ENCODE data around the gene MEF2D.

Gene MEF2D

GRCh38 chr1:156510709-156511108 is 10.1 kb upstream of the MEF2D start:
- Histone ChIP-seq H3K4me3 (ENCODE audit: low read depth, low read length) (no peak overlapping the region), H3K9me3 (ENCODE audit: control insufficient read depth, insufficient read depth, low read depth, low read length) (no peaks in the 10 kb centered on the region), H3K4me1 (ENCODE audit: control insufficient read depth, insufficient read depth, low read length) (no peaks in the 10 kb centered on the region), H3K36me3 (ENCODE audit: control insufficient read depth in 2 of 2, insufficient read depth in 1 of 2, low read length in 2 of 2) (no peaks in the 10 kb centered on the region), H3K27ac (ENCODE audit: extremely low read depth, low read depth, low read length) (no peak overlapping the region)
- TF ChIP-seq ZNF623 (tag by site-specific recombination; IDR thresholded peaks at IDR 0.05) = no peak
- no peak for TF ChIP-seq ZNF529 (tag by site-specific recombination; IDR thresholded peaks at IDR 0.05; ENCODE audit: insufficient replicate concordance)
- TF ChIP-seq ZNF624 (tag by site-specific recombination; IDR thresholded peaks at IDR 0.05) = no peak
- no peak for TF ChIP-seq REST (tag by site-specific recombination; IDR thresholded peaks at IDR 0.05)
- no peak for TF ChIP-seq YY2 (tag by site-specific recombination; IDR thresholded peaks at IDR 0.05)
- TF ChIP-seq ZNF560 (tag by site-specific recombination; IDR thresholded peaks at IDR 0.05; ENCODE audit: borderline replicate concordance) = no peak
- TF ChIP-seq ZNF677 (tag by site-specific recombination; IDR thresholded peaks at IDR 0.05) = no peak
- TF ChIP-seq ZNF292 (tag by site-specific recombination; IDR thresholded peaks at IDR 0.05; ENCODE audit: borderline replicate concordance, low read depth) = no peak
- no peak for TF ChIP-seq ZNF561 (tag by site-specific recombination; IDR thresholded peaks at IDR 0.05; ENCODE audit: borderline replicate concordance)
- TF ChIP-seq ZNF48 (tag by site-specific recombination; IDR thresholded peaks at IDR 0.05) = no peak
- no peak for TF ChIP-seq GLIS1 (tag by site-specific recombination; IDR thresholded peaks at IDR 0.05)
- TF ChIP-seq ZNF585B (tag by site-specific recombination; IDR thresholded peaks at IDR 0.05) = no peak
- ChIA-PET POLR2A (interaction anchor here (0.6 kb wide), 1 partner anchor 189 kb away, joined by 3 read pairs; no protein-coding TSS in a partner anchor), CTCF (interaction anchor here (1.0 kb wide), 1 partner anchor 10 kb away, joined by 3 read pairs; no protein-coding TSS in a partner anchor)

GRCh38 chr1:156509424-156510034 is 9.0 kb upstream of the MEF2D start:
- no peaks in the 10 kb centered on the region for H3K4me1 ChIP-seq (ENCODE audit: control insufficient read depth, insufficient read depth, low read length)
- POLR2A ChIA-PET = no interaction called here
- no peak overlapping the region for H3K27ac ChIP-seq (ENCODE audit: extremely low read depth, low read depth, low read length)

DNA sequence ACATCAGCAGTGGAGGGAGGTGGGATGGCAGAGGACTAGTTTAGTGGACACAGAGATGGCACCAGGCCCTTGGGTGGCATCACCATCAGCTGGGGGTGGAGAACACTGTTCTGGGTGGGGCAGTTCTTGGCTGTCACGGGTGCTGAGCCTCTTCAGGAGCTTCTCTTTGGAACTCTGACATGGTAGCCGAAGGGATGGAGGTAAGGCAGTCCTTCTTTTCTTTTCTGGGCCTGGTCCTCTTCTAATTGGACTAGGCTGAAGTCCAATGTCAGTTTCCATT is 8.3 kb upstream of the MEF2D start:
- CTCF ChIA-PET = interaction anchor here (0.6 to 1.1 kb wide), 3 partner anchors 51 to 477 kb away, joined by 3 read pairs; no protein-coding TSS in a partner anchor
- Histone ChIP-seq H3K4me3 (ENCODE audit: low read depth, low read length) (no peak overlapping the region), H3K4me1 (ENCODE audit: control insufficient read depth, insufficient read depth, low read length) (no peaks in the 10 kb centered on the region), H3K9me3 (ENCODE audit: control insufficient read depth, insufficient read depth, low read depth, low read length) (no peaks in the 10 kb centered on the region), H3K36me3 (ENCODE audit: control insufficient read depth in 2 of 2, insufficient read depth in 1 of 2, low read length in 2 of 2) (no peaks in the 10 kb centered on the region), H3K27ac (ENCODE audit: extremely low read depth, low read depth, low read length) (no peak overlapping the region)
- POLR2A ChIA-PET = interaction anchor here (0.6 to 1.2 kb wide), 2 partner anchors 12 to 41 kb away, joined by 4 read pairs; no protein-coding TSS in a partner anchor
- TF ChIP-seq ZNF473 (tag by site-specific recombination; IDR thresholded peaks at IDR 0.05) = no peak
- no peak for TF ChIP-seq ZNF248 (tag by site-specific recombination; IDR thresholded peaks at IDR 0.05)
- TF ChIP-seq ZNF211 (tag by site-specific recombination; IDR thresholded peaks at IDR 0.05; ENCODE audit: low read depth) = no peak
- TF ChIP-seq ZNF585B (tag by site-specific recombination; IDR thresholded peaks at IDR 0.05) = no peak
- no peak for TF ChIP-seq ZNF350 (tag by site-specific recombination; IDR thresholded peaks at IDR 0.05)

More at GRCh38 chr1:156509424-156510034, 9.0 kb upstream of the MEF2D start:
- no peak for TF ChIP-seq ZNF654 (tag by site-specific recombination; IDR thresholded peaks at IDR 0.05; ENCODE audit: low read depth)
- no peaks in the 10 kb centered on the region for H3K36me3 ChIP-seq (ENCODE audit: control insufficient read depth in 2 of 2, insufficient read depth in 1 of 2, low read length in 2 of 2)
- no peaks in the 10 kb centered on the region for H3K9me3 ChIP-seq (ENCODE audit: control insufficient read depth, insufficient read depth, low read depth, low read length)
- CTCF ChIA-PET = interaction anchor here (0.6 to 1.1 kb wide), 3 partner anchors 52 to 476 kb away, joined by 3 read pairs; no protein-coding TSS in a partner anchor
- no peak overlapping the region for H3K4me3 ChIP-seq (ENCODE audit: low read depth, low read length)
